HT-29 (cell line): ENCODE data around the gene YBX3. TPM values are rescaled to one million over a fixed set of nuclear protein-coding genes. Genes with fewer than 3 reads are reported as not detected.
A peak's percentile ranks its signal among the peaks of the same experiment; 100 is the strongest.

Experiments
- DNase-seq: peaks from one replicate; pipeline ENCODE4 v3.0.0-alpha.2; 2015; ENCODE audit warnings: low spot score
- total RNA-seq: library from RNA; depleted of rRNA; stranded (reverse); fragments of >200 nt; shearing (Covaris generic); gene quantifications from 2 replicates; pipeline ENCODE4 v1.2.3, GENCODE V29; 2014; rRNA removed

The YBX3 gene
- total RNA-seq, 1 experiment from 2014 or later = 195 TPM

DNA sequence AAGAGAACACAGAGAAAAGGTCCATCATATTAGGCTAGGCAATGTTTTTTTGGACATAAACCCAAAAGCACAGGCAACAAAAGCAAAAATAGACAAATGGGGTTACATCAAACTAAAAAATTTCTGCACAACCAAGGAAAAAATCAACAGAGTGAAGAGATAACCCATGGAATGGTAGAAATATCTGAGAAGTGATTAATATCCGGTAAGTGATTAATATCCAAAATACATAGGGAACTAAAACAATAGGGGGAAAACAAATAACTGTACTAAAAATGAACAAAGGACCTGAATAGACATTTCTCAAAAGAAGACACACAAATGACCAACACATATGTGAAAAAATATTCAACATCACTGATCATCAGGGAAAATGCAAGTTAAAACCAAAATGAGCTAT is 53.6 kb downstream of the YBX3 start:
- DNase-seq = no peak

DNA sequence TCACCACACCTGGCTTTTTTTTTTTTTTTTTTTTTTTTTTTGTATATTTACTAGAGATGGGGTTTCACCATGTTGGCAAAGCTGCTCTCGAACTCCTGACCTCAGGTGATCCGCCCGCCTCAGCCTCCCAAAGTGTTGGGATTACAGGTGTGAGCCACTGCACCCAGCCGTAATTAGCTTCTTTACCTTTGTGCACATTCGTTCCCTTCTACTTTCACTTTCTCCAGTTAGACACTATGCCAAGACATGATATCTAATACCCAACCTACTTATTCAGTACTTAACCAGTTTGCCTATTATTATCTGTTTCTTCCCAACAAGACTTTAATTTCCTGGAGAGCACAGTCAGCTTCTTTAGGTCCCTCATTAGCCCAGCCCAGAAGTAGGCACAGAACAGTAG is 54.6 kb downstream of the YBX3 start:
- no peak for DNase-seq

DNA sequence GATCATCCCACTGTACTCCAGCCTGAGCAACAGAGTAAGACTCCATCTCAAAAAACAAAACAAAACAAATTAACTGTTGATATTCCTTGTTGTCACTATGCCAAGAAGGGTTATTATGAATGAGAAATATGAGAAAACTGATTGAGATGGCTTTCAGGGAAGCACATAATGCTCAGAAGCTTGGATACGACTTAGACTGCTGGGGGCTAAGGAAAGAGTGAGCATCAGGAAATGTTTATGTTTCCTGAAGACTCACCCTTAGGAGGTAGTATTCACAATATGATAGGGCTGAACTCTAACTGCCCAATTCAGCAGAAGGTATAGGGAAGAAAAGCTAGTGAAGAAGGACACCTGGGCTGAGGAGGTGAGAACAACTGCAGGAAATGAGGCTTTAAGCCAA is 55.5 kb downstream of the YBX3 start:
- no peak for DNase-seq

DNA sequence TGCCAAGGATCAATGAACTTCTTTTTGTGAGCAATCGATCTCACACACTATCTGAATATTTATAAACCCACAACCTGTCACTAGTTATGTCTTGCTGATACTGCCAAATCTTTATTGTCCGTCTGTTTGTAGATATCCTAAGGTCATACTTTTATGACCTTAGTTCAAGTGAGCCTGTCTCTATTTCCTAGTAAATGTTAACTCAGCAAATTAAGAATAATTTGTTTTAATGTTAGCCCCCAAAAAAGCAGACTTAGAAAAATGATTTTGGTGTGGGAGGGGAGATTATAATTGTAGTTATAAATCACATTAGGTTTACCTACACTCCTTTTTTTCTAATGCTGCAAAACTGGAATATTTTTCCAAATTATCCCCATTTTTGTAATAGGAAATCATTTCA is 58.6 kb downstream of the YBX3 start:
- no peak for DNase-seq

DNA sequence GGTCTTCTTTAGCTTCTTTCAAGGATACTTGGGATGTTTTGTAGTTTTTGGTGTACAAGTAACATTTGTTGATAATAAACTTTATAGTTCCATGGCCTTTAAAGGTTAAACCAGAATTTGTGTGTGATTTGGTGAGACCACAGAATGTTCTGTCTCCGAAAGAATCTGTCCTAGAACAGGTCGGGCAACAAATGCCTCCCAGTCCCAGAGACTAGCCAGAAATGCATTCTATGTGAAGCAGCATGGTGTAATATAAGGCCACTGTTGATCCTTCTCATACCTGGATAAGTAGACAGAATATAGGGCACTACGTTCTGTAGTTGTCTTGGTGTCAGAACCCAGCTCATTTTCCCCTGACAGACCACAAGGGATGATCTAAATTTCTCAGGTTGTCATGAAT is 59.3 kb downstream of the YBX3 start:
- DNase-seq = peak; percentile 8

DNA sequence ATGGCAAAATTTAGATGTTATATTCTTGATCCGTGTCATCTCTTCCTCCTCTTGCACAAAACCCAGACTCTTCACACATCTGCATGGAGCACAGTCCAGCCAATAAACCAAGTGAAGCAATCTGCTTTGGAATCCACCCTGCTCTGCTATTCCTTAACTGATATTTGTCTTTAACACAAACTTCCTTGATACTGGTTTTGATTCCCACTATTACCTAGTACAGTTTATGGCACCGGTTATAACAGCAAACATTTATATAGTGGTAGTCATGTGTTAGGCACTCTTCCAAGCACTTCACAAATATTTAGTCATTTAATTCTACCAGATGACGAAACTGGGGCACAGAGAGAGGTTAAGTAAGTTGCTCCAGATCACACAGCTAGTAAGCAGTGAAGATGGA is 61.8 kb downstream of the YBX3 start:
- DNase-seq = peak; percentile 76

DNA sequence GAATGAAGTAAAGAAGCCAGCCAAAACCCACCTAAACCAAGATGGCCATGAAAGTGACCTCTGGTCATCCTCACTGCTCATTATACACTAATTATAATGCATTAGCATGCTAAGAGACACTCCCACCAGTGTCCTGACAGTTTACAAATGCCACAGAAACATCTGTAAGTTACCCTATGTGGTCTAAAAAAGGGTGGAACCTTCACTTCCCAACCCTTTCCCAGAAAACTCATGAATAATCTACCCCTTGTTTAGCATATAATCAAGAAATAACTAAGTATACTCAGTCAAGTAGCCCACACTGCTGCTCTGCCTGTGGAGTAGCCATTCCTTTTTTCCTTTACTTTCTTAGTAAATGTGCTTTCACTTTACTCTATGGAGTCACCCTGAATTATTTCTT is 69.1 kb downstream of the YBX3 start:
- no peak for DNase-seq

DNA sequence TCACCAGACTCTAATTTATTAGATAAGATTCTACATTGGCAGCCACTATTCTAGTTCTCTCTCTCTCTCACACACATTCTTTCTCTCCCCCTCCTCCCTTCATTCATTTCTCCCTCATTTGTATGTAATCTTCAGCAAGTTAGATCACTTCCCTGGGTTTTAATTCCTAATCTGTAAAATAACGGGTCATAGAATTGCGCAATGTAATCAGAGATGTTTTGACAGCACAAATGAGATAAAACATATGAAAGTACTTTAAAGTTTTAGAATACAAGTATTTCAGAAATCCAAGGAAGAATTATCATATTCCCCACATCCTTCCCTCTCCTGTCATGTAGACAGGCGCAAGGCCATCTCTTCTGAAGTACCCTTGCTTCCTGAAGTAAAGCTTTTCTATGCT is 70.9 kb downstream of the YBX3 start:
- DNase-seq = no peak

Other genes starting within 250 kb of the YBX3 start
- 0.18 and 0.43 TPM in 2 replicates for gene EIF2S3B, start 217.4 kb downstream of the YBX3 start, total RNA-seq
- 34.0 and 41.7 TPM in 2 replicates for gene MAGOHB, start 109.7 kb downstream of the YBX3 start, total RNA-seq
- 7.4 and 12.8 TPM in 2 replicates for gene STYK1, start 49.3 kb downstream of the YBX3 start, total RNA-seq
- not detected in 2 replicates for gene TAS2R7, start 79.3 kb upstream of the YBX3 start, total RNA-seq
- gene TAS2R8, start 84.0 kb upstream of the YBX3 start, total RNA-seq = not detected in 2 replicates
- gene TAS2R9, start 86.8 kb upstream of the YBX3 start, total RNA-seq = 0.56 TPM in 1 of 2 replicates, not detected in the other
- gene TAS2R10, start 103.0 kb upstream of the YBX3 start, total RNA-seq = 0.21 and 0.36 TPM in 2 replicates
- 0.13 and 0.28 TPM in 2 replicates for gene PRR4, start 126.2 kb upstream of the YBX3 start, total RNA-seq
- 13.8 and 17.4 TPM in 2 replicates for gene PRH1, start 160.9 kb upstream of the YBX3 start, total RNA-seq
- gene TAS2R13, start 186.2 kb upstream of the YBX3 start, total RNA-seq = 0.16 and 0.46 TPM in 2 replicates
- not detected in 2 replicates for gene PRH2, start 205.9 kb upstream of the YBX3 start, total RNA-seq
- 1.4 and 1.8 TPM in 2 replicates for gene TAS2R14, start 215.9 kb upstream of the YBX3 start, total RNA-seq